ENCODE data around the gene NLRP6.

The NLRP6 gene

GRCh38 chr11:293852-294661 lies 15.8 kb downstream of the NLRP6 start:
- no peak for DNase-seq (ENCODE audit: low spot score)

DNA sequence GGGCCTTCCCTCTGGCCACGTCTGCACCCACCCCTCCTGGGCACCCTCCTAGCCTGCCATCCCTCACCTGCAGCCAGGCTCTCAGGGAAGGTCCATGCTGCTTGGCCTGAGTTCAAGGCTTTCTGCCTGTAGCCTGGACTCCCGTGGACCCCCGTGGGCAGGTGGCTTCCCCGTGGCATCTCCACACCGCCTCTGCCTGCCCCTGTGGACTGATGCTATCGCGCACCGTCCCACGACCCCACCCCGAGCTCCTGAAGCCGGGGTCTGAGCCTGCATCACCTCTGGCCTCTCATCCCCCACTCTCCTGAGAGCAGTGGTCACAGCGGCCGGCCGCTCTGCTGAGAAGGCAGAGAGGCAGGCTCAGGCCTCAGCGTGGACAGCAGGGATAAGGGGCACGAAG lies 16.6 kb downstream of the NLRP6 start:
- DNase-seq (ENCODE audit: low spot score) = no peak

GRCh38 chr11:295351-296170 lies 17.4 kb downstream of the NLRP6 start:
- no peak for DNase-seq (ENCODE audit: low spot score)

DNA sequence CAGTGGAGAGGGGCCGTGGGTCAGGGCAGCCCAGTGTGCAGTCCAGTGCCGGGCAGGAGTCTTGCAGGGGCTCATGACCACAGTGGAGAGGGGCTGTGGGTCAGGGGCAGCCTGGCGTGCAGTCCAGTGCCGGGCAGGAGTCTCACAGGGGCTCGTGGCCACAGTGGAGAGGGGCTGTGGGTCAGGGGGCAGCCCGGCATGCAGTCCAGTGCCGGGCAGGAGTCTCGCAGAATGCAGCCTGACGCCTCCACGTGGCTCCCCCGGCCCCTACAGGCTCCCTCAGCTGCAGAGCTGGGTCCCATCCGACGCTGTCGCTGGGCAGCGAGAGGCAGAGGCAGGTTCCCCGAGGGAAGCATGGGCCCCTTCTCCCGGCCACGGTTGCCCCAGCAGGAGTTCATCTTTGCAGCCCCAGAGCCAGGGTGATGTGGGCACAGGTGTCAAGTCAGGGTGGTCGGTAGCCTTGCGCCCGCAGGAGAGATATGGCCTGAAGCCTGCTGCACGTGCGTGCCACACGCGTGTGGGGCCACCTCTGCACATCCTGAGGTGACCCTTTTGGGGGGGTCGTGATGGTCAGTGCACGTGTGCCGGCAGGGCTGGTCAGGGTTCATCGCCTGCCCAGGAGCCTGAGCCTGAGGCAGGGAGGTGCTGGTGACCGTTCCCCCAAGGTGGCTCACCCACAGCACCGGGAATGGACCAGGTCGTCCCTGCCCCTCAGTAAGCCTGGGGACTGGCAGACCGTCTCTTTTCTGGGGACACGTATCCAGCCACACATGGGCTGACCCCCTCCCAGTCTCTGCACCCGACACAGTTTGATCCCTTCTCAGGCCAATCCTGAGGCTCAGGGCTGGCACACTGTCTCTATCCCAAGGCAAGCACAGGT lies 18.2 kb downstream of the NLRP6 start:
- no peak for DNase-seq (ENCODE audit: low spot score)

- no peak for DNase-seq (ENCODE audit: low spot score)
Measured at GRCh38 chr11:297051-297585, 18.9 kb downstream of the NLRP6 start.

- DNase-seq (ENCODE audit: low spot score) = peak; percentile 78
Measured at GRCh38 chr11:297586-298405, 19.6 kb downstream of the NLRP6 start.

- no peak for DNase-seq (ENCODE audit: low spot score)
Measured at GRCh38 chr11:298406-299065, 20.3 kb downstream of the NLRP6 start.

DNA sequence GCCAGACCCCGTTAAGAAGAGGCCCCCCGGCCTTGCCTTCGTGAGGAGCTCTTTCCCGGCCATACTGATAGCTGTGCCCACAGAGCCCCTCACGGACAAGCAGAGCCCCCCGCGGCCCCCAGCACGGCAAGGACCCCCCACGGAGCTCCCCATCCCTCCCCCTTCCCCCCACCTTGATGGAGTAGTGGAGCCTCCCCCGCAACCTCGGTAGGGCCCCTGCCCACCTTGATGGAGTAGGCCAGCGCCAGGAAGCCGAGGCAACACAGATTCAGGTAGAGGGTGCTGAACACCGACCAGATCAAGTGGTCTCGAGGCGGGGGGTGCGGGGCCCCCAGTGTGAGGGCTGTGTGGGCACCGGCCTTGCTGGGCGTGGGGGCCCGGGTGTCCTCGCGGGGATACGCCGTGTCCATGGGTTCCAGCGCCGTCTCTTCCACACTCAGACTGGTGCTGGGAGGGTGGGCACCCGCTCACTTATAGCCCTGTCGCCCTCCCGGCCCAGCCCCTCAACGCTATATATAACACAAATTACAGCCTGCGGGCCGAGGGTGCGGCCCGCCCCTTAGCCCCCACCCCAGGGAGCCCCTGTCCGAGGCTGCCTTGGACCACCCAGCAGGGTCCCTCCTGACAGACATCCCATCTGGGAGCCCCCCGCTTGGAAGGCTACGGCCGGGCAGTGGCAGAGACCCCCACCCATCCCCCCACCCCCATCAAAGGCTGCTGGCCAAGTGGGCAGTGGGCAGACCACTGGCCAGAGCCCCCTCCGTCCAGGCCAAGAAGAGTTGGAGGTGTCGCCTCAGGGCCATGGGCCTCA lies 21.1 kb downstream of the NLRP6 start, which contains the start of gene IFITM5:
TSS of gene IFITM5 (minus strand) at position 446 of the 811 bp plus-strand sequence. CDS start at position 410, 36 bp downstream.
- no peak for DNase-seq (ENCODE audit: low spot score)

DNA sequence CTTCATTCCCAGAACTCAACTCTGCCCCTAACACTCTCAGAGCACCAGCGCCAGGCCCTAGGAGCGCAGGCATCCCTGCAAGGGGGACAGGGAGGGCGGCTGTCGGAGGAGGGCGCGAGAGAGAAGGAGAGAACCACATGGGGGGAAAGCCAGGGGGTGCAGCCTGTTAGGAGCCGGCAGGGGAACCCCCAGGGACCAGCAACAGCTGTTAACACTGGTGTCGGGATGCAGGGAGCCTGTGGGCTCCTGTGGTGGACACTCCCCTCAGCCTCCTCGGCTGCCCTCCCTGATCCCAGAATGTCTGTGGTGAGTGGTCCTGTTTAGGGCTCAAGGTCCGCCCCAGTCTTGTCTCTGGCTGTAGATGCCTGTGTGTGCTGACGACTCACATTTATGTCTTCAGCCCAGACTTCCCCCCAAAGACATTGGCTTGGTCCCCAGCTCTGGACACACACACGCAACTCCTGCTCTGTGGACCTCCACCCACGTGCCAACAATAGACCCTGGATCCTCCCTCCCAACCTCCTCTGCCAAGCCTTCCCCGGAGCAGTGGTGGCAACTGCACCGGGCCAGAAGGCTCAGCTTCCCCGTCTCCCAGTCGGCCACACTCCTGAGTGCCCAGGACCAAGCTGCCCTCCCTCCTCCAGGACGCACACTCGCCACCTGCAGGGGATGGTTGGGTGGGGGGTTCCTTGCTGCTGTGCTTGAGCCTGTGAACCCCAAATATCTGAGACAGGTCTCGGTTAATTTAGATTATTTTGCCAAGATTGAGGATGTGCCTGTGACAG lies 21.9 kb downstream of the NLRP6 start:
- peak; percentile 46 for DNase-seq (ENCODE audit: low spot score)

DNA sequence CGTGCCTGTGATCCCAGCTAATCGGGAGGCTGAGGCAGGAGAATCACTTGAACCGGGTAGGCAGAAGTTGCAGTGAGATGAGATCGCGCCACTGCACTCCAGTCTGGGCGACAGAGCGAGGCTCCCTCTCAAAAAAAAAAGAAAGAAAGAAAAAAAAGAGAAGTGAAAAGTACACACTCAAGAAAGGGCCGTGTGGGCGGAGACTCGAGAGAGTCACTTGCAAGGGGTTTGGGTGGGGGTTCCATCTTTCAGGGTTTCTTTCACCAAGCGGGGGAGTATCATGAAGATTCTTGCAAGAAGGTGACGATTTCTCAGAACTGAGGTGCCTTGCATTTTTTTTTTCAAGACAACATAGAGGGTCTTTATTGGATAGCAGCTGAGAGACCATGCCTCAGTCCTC lies 25.2 kb downstream of the NLRP6 start:
- DNase-seq (ENCODE audit: low spot score) = no peak

GRCh38 chr11:304061-304506 lies 25.9 kb downstream of the NLRP6 start:
- no peak for DNase-seq (ENCODE audit: low spot score)

DNA sequence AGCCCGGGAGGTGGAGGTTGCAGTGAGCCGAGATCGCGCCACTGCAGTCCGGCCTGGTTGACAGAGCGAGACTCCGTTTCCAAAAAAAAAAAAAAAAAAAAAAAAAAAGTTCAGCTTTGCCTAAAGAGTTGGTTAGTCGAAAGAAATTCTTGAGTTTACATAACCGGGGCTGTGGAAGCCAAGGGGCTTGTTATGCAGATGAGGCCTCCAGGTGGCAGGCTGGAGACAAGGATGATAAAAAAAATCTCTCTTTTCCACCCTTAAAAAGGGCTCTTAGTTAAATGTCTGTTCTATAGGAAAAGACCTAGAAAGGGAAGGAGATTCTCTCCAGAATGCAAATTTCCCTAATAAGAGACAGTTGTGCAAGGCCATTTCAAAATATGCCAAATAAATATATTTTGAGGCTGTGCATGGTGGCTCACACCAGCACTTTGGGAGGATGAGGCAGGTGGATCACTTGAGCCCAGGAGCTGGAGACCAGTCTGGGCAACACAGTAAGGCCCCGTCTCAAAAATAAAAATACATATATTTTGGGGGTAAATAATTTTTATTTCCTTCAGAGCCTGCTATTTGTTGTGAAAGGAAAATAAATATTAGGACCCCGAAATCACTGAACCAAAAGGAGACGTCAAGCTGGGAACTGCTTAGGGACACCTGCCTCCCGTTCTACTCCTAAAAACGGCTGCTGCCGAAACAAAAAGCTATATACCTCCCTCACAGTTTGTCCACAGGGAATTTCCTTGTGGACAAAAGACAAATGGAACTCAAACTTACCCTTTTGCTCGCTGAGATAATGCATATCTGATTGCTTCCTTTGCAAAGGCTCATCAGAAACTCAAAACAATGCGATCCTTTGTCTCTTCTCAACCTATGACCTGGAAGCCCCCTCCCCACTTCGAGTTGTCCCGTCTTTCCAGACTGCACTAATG lies 27.0 kb downstream of the NLRP6 start:
- DNase-seq (ENCODE audit: low spot score) = peak; percentile 88

GRCh38 chr11:305844-306211 lies 27.6 kb downstream of the NLRP6 start:
- DNase-seq (ENCODE audit: low spot score) = no peak

- no peak for DNase-seq (ENCODE audit: low spot score)
Measured at GRCh38 chr11:306645-307371, 28.6 kb downstream of the NLRP6 start.

- DNase-seq (ENCODE audit: low spot score) = peak; percentile 84
Measured at GRCh38 chr11:307766-308708, 29.8 kb downstream of the NLRP6 start, which contains the start of gene IFITM2. TSS of gene IFITM2 (plus strand) at chr11:307816. CDS start at chr11:308193, 377 bp downstream.
